GM21737 (cell line): ENCODE results near the gene PSMD13.
"Not testable (repeated sequence)": the region's sequence is repeated elsewhere in the genome, so short reads cannot be mapped to it uniquely, and the experiment has no call there.

Experiments
- ATAC-seq: cut with Tn5 transposase; IDR thresholded peaks from one replicate; pipeline ENCODE4 v1.9.1; 2021; ENCODE audit warnings: mild to moderate bottlenecking, moderate library complexity; ENCODE audit not compliant: unreplicated experiment

PSMD13 gene

GRCh38 chr11:285894-286220 is 49.1 kb downstream of the PSMD13 start:
- ATAC-seq = no peak

DNA sequence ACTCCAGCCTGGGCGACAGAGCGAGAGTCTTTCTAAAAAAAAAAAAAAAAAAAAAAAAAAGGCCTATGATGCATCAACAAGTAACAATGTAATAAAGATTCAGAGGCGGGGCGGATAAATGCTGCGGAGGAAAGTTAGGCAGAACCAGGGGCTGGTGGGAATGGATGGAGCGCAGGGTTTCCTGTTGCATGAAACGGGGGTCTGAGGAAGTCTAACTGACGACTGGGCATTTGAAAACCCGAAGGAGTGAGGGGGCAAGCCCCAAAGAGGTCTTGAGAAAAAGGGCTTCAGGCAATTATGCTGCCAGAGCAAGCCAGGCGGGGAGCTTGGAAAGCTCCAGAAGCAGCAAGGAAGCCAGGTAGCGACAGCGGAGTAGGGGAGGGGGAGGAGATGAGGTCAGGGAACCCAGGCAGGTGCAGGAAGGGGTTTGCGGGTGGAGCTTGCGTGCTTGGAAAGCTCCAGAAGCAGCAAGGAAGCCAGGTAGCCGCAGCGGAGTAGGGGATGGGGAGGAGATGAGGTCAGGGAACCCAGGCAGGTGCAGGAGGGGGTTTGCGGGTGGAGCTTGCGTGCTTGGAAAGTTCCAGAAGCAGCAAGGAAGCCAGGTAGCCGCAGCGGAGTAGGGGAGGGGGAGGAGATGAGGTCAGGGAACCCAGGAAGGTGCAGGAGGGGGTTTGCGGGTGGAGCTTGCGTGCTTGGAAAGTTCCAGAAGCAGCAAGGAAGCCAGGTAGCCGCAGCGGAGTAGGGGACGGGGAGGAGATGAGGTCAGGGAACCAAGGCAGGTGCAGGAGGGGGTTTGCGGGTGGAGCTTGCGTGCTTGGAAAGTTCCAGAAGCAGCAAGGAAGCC is 50.4 kb downstream of the PSMD13 start:
- ATAC-seq = not testable (repeated sequence)

DNA sequence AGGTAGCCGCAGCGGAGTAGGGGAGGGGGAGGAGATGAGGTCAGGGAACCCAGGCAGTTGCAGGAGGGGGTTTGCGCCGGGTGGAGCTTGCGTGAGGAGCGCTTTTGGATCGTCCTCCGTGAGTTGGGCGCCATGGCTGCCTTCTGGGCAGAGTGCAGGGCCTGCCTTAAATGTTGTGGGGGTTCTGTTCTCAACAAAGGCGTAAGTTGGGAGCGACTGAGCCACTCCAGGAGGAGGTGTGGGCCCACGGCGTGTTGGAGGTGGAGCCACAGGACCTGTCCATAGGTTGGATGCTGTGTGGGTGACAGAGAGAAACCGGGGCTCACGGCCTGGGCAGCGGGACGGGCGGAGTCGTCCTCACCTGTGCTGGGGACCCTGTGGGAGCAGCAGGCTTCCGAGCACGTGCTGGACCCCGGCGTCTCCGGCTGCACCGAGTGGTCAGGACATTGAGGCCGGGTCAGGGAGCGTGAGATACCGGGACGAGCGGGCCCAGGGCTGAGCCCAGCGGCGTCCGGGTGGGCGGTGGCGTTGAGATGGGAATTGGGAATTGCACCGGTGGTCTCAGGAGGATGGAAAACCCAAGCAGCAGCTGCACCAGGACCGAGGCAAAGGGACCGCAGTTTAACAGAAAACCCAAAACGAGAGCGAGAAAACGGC is 51.2 kb downstream of the PSMD13 start:
- ATAC-seq = no peak

DNA sequence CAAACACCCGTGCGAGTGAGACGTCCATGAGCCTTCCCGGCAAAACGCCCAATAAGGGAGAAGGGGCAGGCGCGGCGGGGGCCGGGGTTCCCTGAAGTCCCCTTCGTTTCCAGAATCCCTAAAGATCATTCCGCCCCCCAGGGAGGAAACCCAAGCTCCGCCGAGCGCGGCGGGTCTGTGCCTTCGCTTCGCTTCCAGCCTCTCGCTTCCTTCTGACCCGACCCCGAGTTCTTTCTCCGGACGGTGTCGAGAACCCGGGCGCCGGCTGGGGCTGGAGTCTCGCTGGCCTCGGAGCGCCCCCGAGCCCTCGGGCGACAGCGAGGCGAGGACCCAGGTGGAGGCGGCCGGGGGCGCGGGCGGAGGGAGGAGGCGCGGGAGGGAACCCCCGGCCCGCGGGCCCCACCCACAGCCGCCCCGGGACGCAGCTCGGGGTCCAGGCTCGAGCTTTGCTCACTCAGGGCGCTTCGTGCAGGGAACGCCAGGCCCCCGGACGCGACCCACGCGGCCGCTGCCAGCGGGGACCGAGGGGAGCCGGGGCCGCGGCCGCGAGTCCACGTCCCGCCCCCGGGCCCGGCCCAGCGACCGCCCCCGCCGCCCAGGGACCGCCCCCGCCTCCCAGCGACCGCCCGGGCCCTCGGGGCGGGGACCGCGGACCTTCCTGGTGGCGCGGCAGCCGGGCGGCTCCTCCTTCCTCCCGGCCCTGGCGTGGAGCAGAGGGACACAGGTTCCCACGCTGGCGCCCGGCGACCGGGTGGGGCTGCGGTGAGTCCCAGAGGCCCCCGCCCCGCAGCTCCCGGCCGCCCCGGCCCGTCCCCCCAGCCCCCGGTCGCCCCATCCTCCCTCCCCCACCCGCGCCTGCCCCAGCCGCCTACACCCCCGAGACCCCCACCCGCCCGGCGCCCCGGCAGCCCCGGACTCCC is 52.0 kb downstream of the PSMD13 start, which contains the start of gene PGGHG:
PGGHG (plus strand) TSS at position 649 of the 920 bp plus-strand sequence. CDS start 691 bp downstream, outside the sequence.
- peak; percentile 54 for ATAC-seq

GRCh38 chr11:289398-289711 is 52.6 kb downstream of the PSMD13 start:
- ATAC-seq = no peak

- ATAC-seq = no peak
Observed at GRCh38 chr11:289712-290620, 53.2 kb downstream of the PSMD13 start.

DNA sequence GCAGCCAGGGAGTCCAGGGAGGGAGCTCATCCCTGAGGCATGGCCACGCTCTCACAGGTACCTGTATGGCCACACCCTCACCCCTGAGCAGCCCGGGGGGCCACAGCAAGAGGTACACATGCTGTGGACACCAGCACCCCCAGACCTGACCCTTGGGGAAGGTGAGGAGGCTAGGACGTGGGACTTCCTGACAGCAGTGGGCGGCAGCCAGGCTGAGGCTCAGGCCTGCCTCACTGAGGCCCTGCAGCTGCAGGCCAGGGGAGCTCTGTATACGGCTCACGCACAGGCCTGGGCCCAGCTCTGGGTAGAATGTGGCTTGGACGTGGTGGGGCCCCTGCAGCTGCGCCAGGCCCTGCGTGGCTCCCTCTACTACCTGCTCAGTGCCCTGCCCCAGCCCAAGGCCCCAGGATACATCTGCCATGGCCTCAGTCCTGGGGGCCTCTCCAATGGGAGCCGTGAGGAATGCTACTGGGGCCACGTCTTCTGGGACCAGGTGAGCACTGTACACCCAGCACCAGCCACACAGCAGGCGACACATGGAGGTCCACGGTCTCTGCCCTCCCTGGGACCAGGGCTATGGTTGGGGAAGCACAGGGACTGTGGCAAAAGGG is 54.0 kb downstream of the PSMD13 start:
- no peak for ATAC-seq

GRCh38 chr11:291281-292210 is 54.8 kb downstream of the PSMD13 start:
- ATAC-seq = no peak

DNA sequence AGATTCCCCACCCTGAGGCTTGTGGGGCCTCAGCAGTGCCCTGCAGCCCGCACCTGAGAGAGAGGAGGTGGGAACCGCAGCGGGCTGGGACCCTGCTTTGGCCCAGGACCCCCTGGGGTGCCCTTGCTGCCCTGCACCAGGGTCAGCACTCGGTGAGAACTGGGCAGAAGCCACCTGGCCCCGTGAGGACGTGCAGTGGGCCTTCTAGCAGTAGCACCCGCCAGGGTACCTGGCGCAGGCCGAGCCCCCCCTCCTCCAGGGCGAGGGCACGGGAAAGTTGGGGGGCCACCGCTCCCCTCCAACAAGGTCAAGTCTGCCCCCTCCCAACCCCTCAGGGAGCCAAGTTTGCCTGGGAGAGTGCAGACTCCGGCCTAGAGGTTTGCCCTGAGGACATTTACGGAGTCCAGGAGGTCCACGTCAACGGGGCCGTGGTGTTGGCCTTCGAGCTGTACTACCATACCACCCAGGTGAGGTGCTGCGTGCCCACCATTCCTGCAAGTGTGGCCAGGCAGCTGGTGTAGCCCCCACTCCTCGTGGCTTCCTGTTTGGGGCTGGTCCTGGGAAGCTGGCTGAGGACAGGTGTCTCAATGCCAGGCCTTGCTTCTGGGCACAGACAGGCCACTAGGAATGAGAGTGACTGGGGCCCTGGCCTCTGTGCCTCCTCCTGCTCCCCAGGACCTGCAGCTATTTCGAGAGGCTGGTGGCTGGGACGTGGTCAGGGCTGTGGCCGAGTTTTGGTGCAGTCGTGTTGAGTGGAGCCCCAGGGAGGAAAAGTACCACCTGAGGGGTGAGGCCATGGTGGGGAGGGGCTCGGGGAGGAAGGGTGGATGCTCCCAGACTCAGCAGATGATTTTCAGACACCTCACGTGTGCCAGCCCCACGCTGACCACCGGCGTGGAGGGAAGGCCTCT is 55.7 kb downstream of the PSMD13 start:
- ATAC-seq = no peak

GRCh38 chr11:293271-293851 is 56.6 kb downstream of the PSMD13 start:
- no peak for ATAC-seq

GRCh38 chr11:293852-294661 is 57.3 kb downstream of the PSMD13 start:
- ATAC-seq = no peak

DNA sequence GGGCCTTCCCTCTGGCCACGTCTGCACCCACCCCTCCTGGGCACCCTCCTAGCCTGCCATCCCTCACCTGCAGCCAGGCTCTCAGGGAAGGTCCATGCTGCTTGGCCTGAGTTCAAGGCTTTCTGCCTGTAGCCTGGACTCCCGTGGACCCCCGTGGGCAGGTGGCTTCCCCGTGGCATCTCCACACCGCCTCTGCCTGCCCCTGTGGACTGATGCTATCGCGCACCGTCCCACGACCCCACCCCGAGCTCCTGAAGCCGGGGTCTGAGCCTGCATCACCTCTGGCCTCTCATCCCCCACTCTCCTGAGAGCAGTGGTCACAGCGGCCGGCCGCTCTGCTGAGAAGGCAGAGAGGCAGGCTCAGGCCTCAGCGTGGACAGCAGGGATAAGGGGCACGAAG is 58.0 kb downstream of the PSMD13 start:
- no peak for ATAC-seq

DNA sequence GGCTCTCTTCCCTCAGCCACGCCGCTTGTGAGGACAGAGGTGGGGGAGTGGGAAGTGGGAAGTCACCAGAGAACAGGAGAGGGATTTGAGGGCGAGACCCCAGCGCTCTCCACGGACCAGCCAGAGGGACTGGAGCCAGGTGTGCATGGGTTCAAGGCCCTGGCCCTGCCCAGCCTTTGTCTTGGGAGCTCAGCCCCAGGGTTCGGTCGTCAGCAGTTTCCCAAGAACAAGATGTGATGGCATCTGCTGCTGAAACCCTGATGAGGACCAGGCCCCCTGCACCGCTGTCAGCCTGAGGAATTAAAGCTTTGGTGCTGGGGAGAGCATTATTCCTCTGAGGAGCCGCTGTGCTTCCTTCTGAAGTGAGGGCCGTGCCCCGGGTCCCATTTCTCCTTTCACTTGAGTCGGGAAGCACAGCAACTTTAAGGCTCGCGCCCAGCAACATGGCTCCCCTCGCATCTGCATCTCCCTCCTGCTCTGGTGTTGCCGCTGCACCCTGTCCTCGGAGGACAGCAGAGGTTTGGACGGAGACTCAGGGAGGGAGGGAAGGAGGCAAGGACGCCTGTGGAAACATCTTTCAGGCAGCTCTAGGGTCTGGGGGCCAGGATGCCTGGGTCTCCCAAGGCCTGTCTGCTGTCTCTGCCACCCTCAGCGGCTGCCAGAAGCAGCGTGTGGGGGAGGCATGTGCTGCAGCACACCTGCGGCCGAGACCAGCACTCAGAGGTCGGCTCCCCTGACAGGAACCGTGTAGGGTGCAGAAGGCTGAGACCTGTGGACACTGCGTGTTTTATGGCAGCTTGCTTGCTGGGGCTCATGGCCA is 58.8 kb downstream of the PSMD13 start:
- ATAC-seq = no peak

GRCh38 chr11:296171-297050 is 59.6 kb downstream of the PSMD13 start:
- no peak for ATAC-seq

GRCh38 chr11:297051-297585 is 60.3 kb downstream of the PSMD13 start:
- ATAC-seq = no peak
